A673 (cell line): Measurements from ENCODE around the gene NPHP4. TPM values are rescaled to one million over a fixed set of nuclear protein-coding genes. Genes with fewer than 3 reads are reported as not detected.

ENCODE experiments used
- BruUV-seq: library from RNA; stranded (reverse); fragments of 400-500 nt; replicated peaks from 2 replicates; lab custom pipeline; 2021; lab: Mats Ljungman, UMichigan
- CTCF ChIA-PET: fragments of 300-600 bp; sonication (Branson Sonifier 250); formaldehyde crosslinking; loops from one replicate; lab custom pipeline; 2022; ENCODE audit warnings: antibody characterized with exemption; lab: Charles Lee
- POLR2A ChIA-PET: fragments of 300-600 bp; sonication (Branson Sonifier 250); formaldehyde crosslinking; loops from one replicate; lab custom pipeline; 2022; ENCODE audit warnings: antibody characterized with exemption; ENCODE audit not compliant: low non-redundant PET; lab: Charles Lee
- DNase-seq: peaks from one replicate; pipeline ENCODE4 v3.0.0-alpha.2; 2015; ENCODE audit warnings: low spot score
- H3K27ac ChIP-seq: fragments of 200-600 bp; sonication (generic); 2 replicates; pipeline ENCODE4 v1.5.1; 2016; ENCODE audit warnings: mixed run types, low read depth, mild to moderate bottlenecking, mixed read lengths, antibody characterized with exemption, low read length; ENCODE audit not compliant: poor library complexity, severe bottlenecking
- H3K27me3 ChIP-seq: fragments of 200-600 bp; sonication (generic); replicated peaks from 2 replicates; pipeline ENCODE4 v1.6.1; 2017; ENCODE audit warnings: mixed run types, low read depth, mild to moderate bottlenecking, mixed read lengths, antibody characterized with exemption, low read length; ENCODE audit not compliant: insufficient read depth, poor library complexity
- H3K36me3 ChIP-seq: fragments of 200-600 bp; sonication (generic); 2 replicates; pipeline ENCODE4 v1.6.1; 2016; ENCODE audit warnings: mixed run types, mild to moderate bottlenecking, mixed read lengths, antibody characterized with exemption, low read length; ENCODE audit not compliant: insufficient read depth, poor library complexity, severe bottlenecking
- H3K4me1 ChIP-seq: fragments of 200-600 bp; sonication (generic); 2 replicates; pipeline ENCODE4 v1.6.1; 2017; ENCODE audit warnings: mixed run types, mild to moderate bottlenecking, mixed read lengths, antibody characterized with exemption, low read length; ENCODE audit not compliant: insufficient read depth, poor library complexity, severe bottlenecking
- H3K4me3 ChIP-seq: fragments of 200-600 bp; sonication (generic); 2 replicates; pipeline ENCODE4 v1.5.1; 2016; ENCODE audit warnings: low read depth, mixed run types, mild to moderate bottlenecking, mixed read lengths, low read length; ENCODE audit not compliant: poor library complexity, severe bottlenecking
- H3K9me3 ChIP-seq: fragments of 200-600 bp; sonication (generic); 2 replicates; pipeline ENCODE4 v1.6.1; 2016; ENCODE audit warnings: mixed run types, low read depth, mild to moderate bottlenecking, mixed read lengths, antibody characterized with exemption, low read length; ENCODE audit not compliant: poor library complexity, severe bottlenecking
- CTCF ChIP-seq: fragments of 300-800, 200-600 bp; sonication (generic); conservative IDR thresholded peaks from 2 replicates; pipeline ENCODE4 v1.5.1; 2017; ENCODE audit warnings: low read depth, mild to moderate bottlenecking, antibody characterized with exemption, low read length, moderate library complexity, mixed read lengths
- EZH2 ChIP-seq: fragments of 200-600 bp; sonication (generic); IDR thresholded peaks from 2 replicates; pipeline ENCODE4 v1.6.1; 2017; ENCODE audit warnings: borderline replicate concordance, low read depth, mild to moderate bottlenecking, mixed read lengths, antibody characterized with exemption, low read length; ENCODE audit not compliant: poor library complexity, severe bottlenecking
- intact Hi-C: fragments of 100-400 bp; cut with micrococcal nuclease; formaldehyde crosslinking; loops from one replicate; pipeline ENCODE4 v1.10.0; 2022; ENCODE audit not compliant: unreplicated experiment
- total RNA-seq: library from RNA; stranded (reverse); gene quantifications from 2 replicates; pipeline ENCODE4 v1.2.3, GENCODE V29; 2021

The NPHP4 gene
- total RNA-seq, 1 experiment from 2014 or later = 27.6 TPM

- ChIA-PET CTCF (no interaction called here), POLR2A (no interaction called here)
- H3K4me1 ChIP-seq = no peaks in the 10 kb centered on the region
- TF ChIP-seq CTCF (no peak), EZH2 (no peak)
- no peak for DNase-seq
- no peaks in the 10 kb centered on the region for H3K9me3 ChIP-seq
- no peaks in the 10 kb centered on the region for H3K27me3 ChIP-seq
- BruUV-seq = no TSS peak
- H3K36me3 ChIP-seq = peaks cover under 1% of the 10 kb centered on the region
- H3K27ac ChIP-seq = no peak overlapping the region
- intact Hi-C loops = no loop called here
- H3K4me3 ChIP-seq = no peak overlapping the region
Observed at GRCh38 chr1:5885471-5886139, 106.6 kb downstream of the NPHP4 start.

DNA sequence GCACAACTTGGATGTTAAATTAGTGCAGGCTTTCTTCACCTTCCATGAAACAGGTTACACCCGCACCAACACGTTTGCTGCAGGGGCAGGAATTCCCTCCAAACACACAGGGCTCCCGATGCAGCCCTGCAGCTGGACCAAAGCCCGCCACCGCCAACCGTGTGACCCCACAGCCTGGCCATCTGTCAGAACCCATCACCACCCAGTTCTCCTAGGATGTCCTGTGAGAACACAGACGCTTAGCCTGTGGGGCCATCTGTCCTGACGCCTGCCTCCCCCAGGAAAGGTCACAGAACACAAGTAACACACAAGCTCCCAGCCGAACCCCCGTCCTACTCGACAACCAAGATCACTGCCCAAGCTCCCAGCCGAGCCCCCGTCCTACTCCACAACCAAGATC, 108.1 kb downstream of the NPHP4 start:
- Histone ChIP-seq H3K4me1 (no peaks in the 10 kb centered on the region), H3K36me3 (peaks cover 15% of the 10 kb centered on the region), H3K9me3 (no peaks in the 10 kb centered on the region), H3K27ac (no peak overlapping the region), H3K27me3 (no peaks in the 10 kb centered on the region), H3K4me3 (no peak overlapping the region)
- POLR2A ChIA-PET = interaction anchor here (0.5 kb wide), 1 partner anchor 1298 kb away, joined by 3 read pairs; no protein-coding TSS in a partner anchor
- CTCF ChIA-PET = no interaction called here
- intact Hi-C loops = no loop called here
- TF ChIP-seq CTCF = no peak
- no peak for TF ChIP-seq EZH2
- DNase-seq = no peak
- no TSS peak for BruUV-seq

DNA sequence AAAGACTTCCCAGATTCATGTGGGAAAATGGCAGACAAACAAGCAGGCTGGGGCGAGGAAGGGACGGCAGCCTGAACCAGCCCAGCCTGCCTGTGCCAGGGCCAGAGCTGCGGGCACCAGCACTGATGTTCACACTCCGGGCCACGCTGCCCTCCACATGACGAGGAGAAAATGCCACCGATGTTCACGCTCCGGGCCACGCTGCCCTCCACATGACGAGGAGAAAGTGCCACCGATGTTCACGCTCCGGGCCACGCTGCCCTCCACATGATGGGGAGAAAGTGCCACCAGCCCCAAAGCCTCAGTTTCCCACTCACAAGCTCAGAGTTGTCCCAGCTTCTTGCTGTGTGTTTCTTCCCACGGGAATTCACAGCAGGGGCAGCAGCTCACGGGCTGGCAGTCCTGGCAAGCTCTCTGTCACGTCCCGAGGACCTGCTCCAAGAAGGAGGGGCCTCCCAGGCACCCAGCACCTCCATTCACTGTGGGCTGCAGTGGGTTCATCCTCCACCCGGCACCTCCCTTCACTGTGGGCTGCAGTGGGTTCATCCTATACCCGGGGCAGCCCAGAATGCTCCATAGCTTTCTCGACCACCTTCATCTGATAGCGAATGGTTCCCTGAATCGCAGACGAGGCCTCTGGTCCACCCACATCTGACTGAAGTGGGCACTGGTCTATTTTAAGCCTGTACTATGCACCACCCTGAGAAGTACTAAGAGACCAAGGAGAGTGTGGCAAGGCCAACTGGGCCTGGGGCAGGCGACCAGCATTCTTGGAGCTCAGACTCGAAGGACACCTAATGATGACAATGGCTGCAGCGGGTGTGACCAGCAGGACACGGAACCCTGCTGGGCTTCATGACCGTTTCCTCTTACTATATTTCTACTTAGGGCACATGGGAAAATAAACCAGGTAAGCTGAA, 108.8 kb downstream of the NPHP4 start:
- DNase-seq = no peak
- Histone ChIP-seq H3K27me3 (no peaks in the 10 kb centered on the region), H3K9me3 (no peaks in the 10 kb centered on the region), H3K4me1 (no peaks in the 10 kb centered on the region), H3K36me3 (peaks cover 15% of the 10 kb centered on the region), H3K4me3 (no peak overlapping the region), H3K27ac (no peak overlapping the region)
- intact Hi-C loops = no loop called here
- CTCF ChIA-PET = no interaction called here
- TF ChIP-seq CTCF (no peak), EZH2 (no peak)
- POLR2A ChIA-PET = interaction anchor here (0.5 kb wide), 1 partner anchor 1299 kb away, joined by 3 read pairs; no protein-coding TSS in a partner anchor
- BruUV-seq = no TSS peak
